Activated naive CD4-positive, alpha-beta T cell treated with anti-CD3 and anti-CD28 coated beads, Interleukin-2, amount 50 U/mL, for 72 hours (primary cell): ENCODE data around the gene PAIP2. TPM values are rescaled to one million over a fixed set of nuclear protein-coding genes. Genes with fewer than 3 reads are reported as not detected.

ENCODE experiments used
- ATAC-seq, 2 donors: fragments of 150-1000 bp; cut with Tn5 transposase; 2 replicates each; pipeline ENCODE4 v1.10.0; 2021; ENCODE audit warnings: mild to moderate bottlenecking in 2 of 2, moderate library complexity in 2 of 2
- DNase-seq, 2 donors: peaks; one replicate each; pipeline ENCODE4 v3.0.0; 2021 to 2022; ENCODE audit warnings: low spot score in 2 of 2
- H3K27ac Mint-ChIP-seq, 2 donors: one replicate each; pipeline ENCODE4 v1.8.0; 2022; ENCODE audit warnings: mild to moderate bottlenecking in 2 of 2, mixed read lengths in 2 of 2
- H3K36me3 Mint-ChIP-seq, 2 donors: one replicate each; pipeline ENCODE4 v1.8.0; 2022; ENCODE audit warnings: mixed read lengths in 2 of 2
- H3K9me3 Mint-ChIP-seq, 2 donors: one replicate each; pipeline ENCODE4 v1.8.0; 2022; ENCODE audit warnings: mixed read lengths in 2 of 2
- total RNA-seq, 2 donors: library from RNA; stranded (reverse); gene quantifications; one replicate each; pipeline ENCODE4 v1.2.3, GENCODE V29; 2022

The PAIP2 gene
- total RNA-seq: 100 to 1,000 TPM in 1 of 2 donors, 10 to 100 TPM in 1; 85.7 to 111 TPM

GRCh38 chr5:139341689-139342422 lies at the start of gene PAIP2:
TSS of gene PAIP2 (plus strand) at chr5:139341854. CDS start at chr5:139363785, 21,931 bp downstream.
- ATAC-seq: peak; percentile 88 to 92
- DNase-seq: peak; percentile 96
- Mint-ChIP-seq H3K27ac (peak within 1 kb of the TSS; percentile 94 to 98), H3K36me3 (peaks cover 18 to 26% of the 10 kb centered on the region in 2 donors), H3K9me3 (no peaks in the 10 kb centered on the region)

- Mint-ChIP-seq H3K9me3 (no peaks in the 10 kb centered on the region), H3K27ac (peak overlapping the region; percentile 98 to 99), H3K36me3 (peaks cover 21 to 27% of the 10 kb centered on the region in 2 donors)
- ATAC-seq: no peak
- DNase-seq: no peak
These were observed 48.5 kb upstream of the PAIP2 start for GRCh38 chr5:139293202-139293506.

DNA sequence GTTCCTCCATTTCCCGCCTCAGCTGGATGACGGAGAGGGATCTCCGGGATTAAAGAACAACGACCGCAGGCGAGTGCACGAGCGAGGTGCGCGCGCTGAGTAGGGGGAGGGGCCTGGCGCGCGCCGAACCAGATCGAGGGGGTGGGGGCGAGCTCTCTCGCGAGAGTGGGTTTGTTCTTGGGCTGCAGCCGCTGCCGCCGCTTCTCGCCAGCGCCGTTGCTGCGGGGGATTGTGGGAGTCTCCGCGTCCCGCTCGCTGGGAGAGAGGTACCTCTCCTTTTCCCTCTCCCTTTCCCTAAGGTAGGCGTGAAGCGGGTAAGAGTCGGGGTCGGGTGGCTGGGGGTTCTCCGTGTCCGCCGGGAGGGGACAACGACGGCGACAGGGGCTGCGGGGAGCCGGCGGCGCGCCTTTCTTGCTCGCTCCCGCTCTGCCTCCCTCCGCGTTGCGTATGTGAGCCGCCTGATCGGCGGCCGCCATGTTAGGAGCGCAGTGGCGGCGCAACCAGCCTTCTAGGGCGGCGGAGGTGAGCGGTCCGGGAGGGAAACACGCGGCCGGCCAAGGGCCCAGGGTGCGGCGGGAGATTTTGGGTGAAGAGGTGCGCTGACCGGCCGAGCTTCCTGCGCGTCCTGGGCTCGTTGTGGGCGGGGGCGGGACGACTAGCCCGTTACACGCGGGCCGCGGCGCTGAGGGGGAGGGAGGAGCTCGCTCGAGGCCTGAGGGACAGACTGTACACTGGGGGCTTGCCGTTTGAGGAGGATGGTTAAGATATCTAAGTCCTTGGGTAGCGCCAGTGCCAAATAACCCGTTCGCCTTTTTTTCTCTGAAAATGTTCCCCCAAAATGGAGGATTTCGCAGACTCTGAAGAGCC lies 47.9 kb upstream of the PAIP2 start, which contains the start of gene MATR3:
TSS of gene MATR3 (plus strand) at position 234 of the 867 bp plus-strand sequence. CDS start 13,676 bp downstream, outside the sequence.
- Mint-ChIP-seq H3K27ac (peak within 1 kb of the TSS; percentile 98 to 99), H3K36me3 (peaks cover 21 to 27% of the 10 kb centered on the region in 2 donors), H3K9me3 (no peaks in the 10 kb centered on the region)
- DNase-seq (peak; percentile 90 to 91), ATAC-seq (peak; percentile 91 to 93)

GRCh38 chr5:139294374-139295165 lies 47.1 kb upstream of the PAIP2 start:
- peak in 1 of 2 donors; percentile 51 for DNase-seq
- Mint-ChIP-seq H3K27ac (peak overlapping the region; percentile 98 to 99), H3K9me3 (no peaks in the 10 kb centered on the region), H3K36me3 (peaks cover 21 to 27% of the 10 kb centered on the region in 2 donors)
- ATAC-seq: peak; percentile 8 to 11

- DNase-seq (no peak), ATAC-seq (no peak)
- Mint-ChIP-seq H3K9me3 (no peaks in the 10 kb centered on the region), H3K36me3 (peaks cover 21 to 27% of the 10 kb centered on the region in 2 donors), H3K27ac (peak overlapping the region; percentile 98 to 99)
These were observed 46.2 kb upstream of the PAIP2 start for GRCh38 chr5:139295346-139296057.

DNA sequence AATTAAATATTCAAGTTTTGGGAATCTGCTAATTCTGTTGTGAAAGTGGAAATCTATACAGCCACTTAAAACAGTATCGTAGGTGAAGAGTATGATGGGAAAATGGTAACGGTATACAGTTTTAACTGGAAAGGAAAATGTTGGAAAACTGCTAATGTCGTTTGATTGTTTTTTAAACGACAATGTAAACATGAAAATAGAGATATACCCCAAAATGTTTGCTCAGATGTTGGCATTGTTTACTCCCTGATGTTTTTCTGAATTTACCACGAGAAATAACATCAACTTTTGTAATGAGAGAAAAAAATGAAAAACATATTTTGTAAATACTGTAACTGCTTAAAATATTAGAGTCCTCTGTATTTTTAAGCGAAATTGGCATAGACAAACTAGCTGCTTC lies 45.5 kb upstream of the PAIP2 start:
- H3K27ac Mint-ChIP-seq: peak overlapping the region; percentile 39 to 99
- H3K36me3 Mint-ChIP-seq: peaks cover 20 to 21% of the 10 kb centered on the region in 2 donors
- no peaks in the 10 kb centered on the region for H3K9me3 Mint-ChIP-seq
- DNase-seq (no peak), ATAC-seq (no peak)

DNA sequence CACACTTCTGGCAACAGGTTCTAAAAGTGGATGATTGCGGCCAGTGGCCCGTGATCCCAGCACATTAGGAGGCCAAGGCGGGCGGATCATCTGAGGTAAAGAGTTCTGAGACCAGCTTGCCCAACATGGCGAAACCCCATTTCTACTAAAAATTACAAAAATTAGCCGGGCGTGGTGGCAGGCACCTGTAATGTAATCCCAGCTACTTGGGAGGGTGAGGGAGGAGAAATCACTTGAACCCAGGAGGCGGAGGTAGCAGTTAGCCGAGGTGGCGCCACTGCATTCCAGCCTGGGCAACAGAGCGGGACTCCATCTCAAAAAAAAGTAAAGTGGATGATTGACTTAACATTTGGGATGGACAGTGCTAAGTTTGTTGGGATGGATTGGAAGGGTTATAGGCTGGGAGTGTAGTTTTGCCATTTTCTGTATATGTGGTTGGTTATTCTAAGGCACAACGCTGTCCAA lies 44.8 kb upstream of the PAIP2 start:
- H3K9me3 Mint-ChIP-seq: no peaks in the 10 kb centered on the region
- ATAC-seq: no peak
- peak overlapping the region in 1 of 2 donors; percentile 87 for H3K27ac Mint-ChIP-seq
- H3K36me3 Mint-ChIP-seq: peaks cover 19 to 21% of the 10 kb centered on the region in 2 donors
- no peak for DNase-seq

- ATAC-seq (no peak), DNase-seq (no peak)
- H3K36me3 Mint-ChIP-seq: peaks cover 19 to 21% of the 10 kb centered on the region in 2 donors
- H3K27ac Mint-ChIP-seq: peak overlapping the region in 1 of 2 donors; percentile 70
- H3K9me3 Mint-ChIP-seq: no peaks in the 10 kb centered on the region
These were observed 44.1 kb upstream of the PAIP2 start for GRCh38 chr5:139297439-139298133.

DNA sequence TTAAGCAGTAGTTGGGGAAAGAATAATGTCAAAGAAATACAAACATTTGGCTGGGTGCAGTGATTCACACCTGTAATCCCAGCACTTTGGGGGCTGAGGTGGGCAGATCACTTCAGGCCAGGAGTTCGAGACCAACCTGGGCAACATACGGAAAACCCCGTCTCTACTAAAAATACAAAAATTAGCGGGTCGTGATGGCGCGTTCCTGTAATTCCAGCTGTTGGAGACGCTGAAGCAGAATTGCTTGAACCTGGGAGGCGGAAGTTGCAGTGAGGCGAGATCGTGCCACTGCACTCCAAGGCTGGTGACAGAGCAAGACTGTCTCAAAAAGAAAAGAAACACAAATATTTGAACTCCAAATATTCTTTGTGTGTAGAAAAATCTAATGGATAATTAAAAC lies 43.4 kb upstream of the PAIP2 start:
- Mint-ChIP-seq H3K9me3 (no peaks in the 10 kb centered on the region), H3K27ac (peak overlapping the region in 1 of 2 donors; percentile 65), H3K36me3 (peaks cover 19 to 21% of the 10 kb centered on the region in 2 donors)
- DNase-seq (no peak), ATAC-seq (no peak)

GRCh38 chr5:139299486-139299885 lies 42.2 kb upstream of the PAIP2 start:
- DNase-seq (no peak), ATAC-seq (peak; percentile 64 to 79)
- Mint-ChIP-seq H3K9me3 (no peaks in the 10 kb centered on the region), H3K27ac (peak overlapping the region; percentile 27 to 77), H3K36me3 (peaks cover 16% of the 10 kb centered on the region in 2 donors)

DNA sequence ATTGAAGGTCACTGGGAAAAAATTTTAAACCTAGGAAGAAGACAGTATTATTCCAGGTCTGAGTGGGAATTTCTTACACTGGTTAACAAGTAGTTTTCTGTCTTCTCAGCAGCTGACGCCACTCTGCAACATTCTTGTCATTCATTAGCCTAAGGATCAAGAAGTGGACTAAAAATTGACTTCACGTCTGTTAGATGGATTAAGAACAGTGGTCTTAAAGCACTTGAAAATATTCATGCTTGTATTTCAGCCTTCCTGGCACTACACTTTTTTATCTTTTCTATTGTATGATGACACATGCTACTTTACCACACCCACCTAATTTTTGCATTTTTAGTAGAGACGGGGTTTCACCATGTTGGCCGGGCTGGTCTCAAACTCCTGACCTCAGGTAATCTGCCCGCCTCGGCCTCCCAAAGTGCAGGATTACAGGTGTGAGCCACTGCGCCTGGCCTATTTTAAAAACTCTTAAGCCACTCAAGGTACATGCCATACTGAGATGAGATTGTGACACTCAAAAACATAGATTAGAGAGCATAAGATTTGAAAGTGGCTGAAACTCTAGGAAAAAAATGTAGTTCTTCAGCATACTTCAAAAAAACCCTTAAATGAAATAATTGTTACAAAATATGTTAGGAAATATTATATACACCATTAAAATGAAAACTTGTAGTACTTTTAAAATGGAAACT lies 39.7 kb upstream of the PAIP2 start:
- H3K9me3 Mint-ChIP-seq: no peaks in the 10 kb centered on the region
- DNase-seq: no peak
- no peak for ATAC-seq
- peak overlapping the region; percentile 6 to 75 for H3K27ac Mint-ChIP-seq
- no peaks in the 10 kb centered on the region for H3K36me3 Mint-ChIP-seq

GRCh38 chr5:139304391-139305324 lies 37.0 kb upstream of the PAIP2 start:
- Mint-ChIP-seq H3K27ac (peak overlapping the region in 1 of 2 donors; percentile 86), H3K36me3 (no peaks in the 10 kb centered on the region)

GRCh38 chr5:139306197-139306596 lies 35.5 kb upstream of the PAIP2 start:
- peak; percentile 42 to 51 for ATAC-seq
- Mint-ChIP-seq H3K27ac (peak overlapping the region; percentile 14 to 83), H3K9me3 (no peaks in the 10 kb centered on the region), H3K36me3 (peaks cover 0 to 2% of the 10 kb centered on the region in 2 donors)
- no peak for DNase-seq

More at GRCh38 chr5:139304391-139305324, 37.0 kb upstream of the PAIP2 start:
- no peaks in the 10 kb centered on the region for H3K9me3 Mint-ChIP-seq
- DNase-seq (no peak), ATAC-seq (no peak)
